Right cardiac atrium (tissue), 5 donors: ENCODE data around the gene CLDND1. TPM values are rescaled to one million over a fixed set of nuclear protein-coding genes. Genes with fewer than 3 reads are reported as not detected.

Experiments
- ATAC-seq, 2 donors: fragments of 200-7000 bp; cut with Tn5 transposase; one replicate each; pipeline versions ENCODE4 v1.8.0 to v1.9.1; 2020; ENCODE audit warnings: moderate library complexity in 2 of 2, mild to moderate bottlenecking in 1 of 2
- DNase-seq, 3 donors: peaks; one replicate each; pipeline ENCODE4 v3.0.0-alpha.2; 2020
- H3K27ac ChIP-seq: one replicate; pipeline ENCODE4 v1.5.1; 2013; ENCODE audit warnings: mild to moderate bottlenecking, low read length, control low read depth, moderate library complexity
- H3K27me3 ChIP-seq: one replicate; pipeline ENCODE4 v1.6.1; 2013; ENCODE audit not compliant: control insufficient read depth, insufficient read depth
- H3K4me1 ChIP-seq: one replicate; pipeline ENCODE4 v1.6.1; 2013; ENCODE audit warnings: low read length; ENCODE audit not compliant: control insufficient read depth, insufficient read depth
- H3K4me3 ChIP-seq: one replicate; pipeline ENCODE4 v1.5.1; 2013; ENCODE audit warnings: low read length, control low read depth
- H3K9me3 ChIP-seq: one replicate; pipeline ENCODE4 v1.6.1; 2013; ENCODE audit warnings: low read length; ENCODE audit not compliant: control insufficient read depth
- WGBS: extraction: QIAGEN DNeasy Blood & Tissue Kit; methylation state at CpG from one replicate; pipeline ENCODE4 v1.1.7; 2013; 5-methylcytosine and 5-hydroxymethylcytosine counted together
- intact Hi-C, 4 donors: fragments of 100-400 bp; cut with DNase I; formaldehyde crosslinking; loops; one replicate each; pipeline versions ENCODE4 v1.11.0 to v1.14.0; 2022 to 2023
- polyA plus RNA-seq: library from polyadenylated mRNA; stranded (reverse); fragments of 200-250 nt; gene quantifications from one replicate; pipeline ENCODE4 v1.2.3, GENCODE V29; 2013
- total RNA-seq, 4 donors: library from RNA; stranded (reverse); fragmentation: NEBNext Ultra II Directional; extraction: Animal tissue kit (Norgen Biotek cat#: 25700); gene quantifications; one replicate each; pipeline ENCODE4 v1.2.1, GENCODE V29; 2021
- donor health status: healthy with polysubstance abuse.
- donor health status: DM: no; HTN: yes; CAD: no.
- donor health status: DM: no; HTN: no; CAD: no.
- donor health status: DM: no; HTN: yes; CAD: no; lungs with severe emphysema.
- donor health status: DM: yes; HTN: yes; CAD: no.

The CLDND1 gene
- total and polyA plus RNA-seq, 5 donors: 64.0 to 103 (median 94.3) TPM

DNA sequence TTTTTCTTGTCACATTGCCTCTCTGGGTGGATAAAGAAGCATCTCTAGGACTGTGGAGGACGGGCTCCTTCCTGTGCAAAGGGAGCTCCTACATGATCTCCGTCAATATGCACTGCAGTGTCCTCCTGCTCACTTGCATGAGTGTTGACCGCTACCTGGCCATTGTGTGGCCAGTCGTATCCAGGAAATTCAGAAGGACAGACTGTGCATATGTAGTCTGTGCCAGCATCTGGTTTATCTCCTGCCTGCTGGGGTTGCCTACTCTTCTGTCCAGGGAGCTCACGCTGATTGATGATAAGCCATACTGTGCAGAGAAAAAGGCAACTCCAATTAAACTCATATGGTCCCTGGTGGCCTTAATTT lies 9.6 kb upstream of the CLDND1 start:
- Histone ChIP-seq H3K4me3 (no peak overlapping the region), H3K27ac (no peak overlapping the region), H3K4me1 (no peaks in the 10 kb centered on the region), H3K27me3 (no peaks in the 10 kb centered on the region), H3K9me3 (no peaks in the 10 kb centered on the region)
- intact Hi-C loops: no loop called here
- ATAC-seq: no peak
- 71% methylated on average over 5 of the region's 5 CpGs for WGBS
- no peak for DNase-seq

DNA sequence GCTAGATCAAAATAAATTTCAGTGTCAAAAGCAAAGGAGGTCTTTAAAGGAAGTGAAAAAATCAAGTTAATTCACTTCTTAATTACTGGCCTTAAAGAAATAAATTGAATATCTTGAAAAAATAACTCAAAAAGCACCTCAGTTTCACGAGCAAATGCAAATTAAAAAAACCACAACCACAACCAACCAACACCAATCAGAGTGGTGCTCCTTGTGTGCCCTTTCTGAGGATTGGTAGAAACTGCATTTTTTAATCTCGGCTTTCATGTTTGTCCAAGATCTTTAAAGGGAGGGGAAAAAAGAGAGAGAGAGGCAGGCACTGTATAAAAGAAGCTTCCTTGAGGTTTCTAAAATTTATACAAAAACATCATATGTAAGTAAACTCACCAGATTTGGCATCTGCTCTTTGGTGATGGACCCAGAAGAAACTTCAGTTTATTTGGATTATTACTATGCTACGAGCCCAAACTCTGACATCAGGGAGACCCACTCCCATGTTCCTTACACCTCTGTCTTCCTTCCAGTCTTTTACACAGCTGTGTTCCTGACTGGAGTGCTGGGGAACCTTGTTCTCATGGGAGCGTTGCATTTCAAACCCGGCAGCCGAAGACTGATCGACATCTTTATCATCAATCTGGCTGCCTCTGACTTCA lies 9.0 kb upstream of the CLDND1 start, which contains the start of gene GPR15:
Gene GPR15, plus strand, starts transcription at position 357 of the 653 bp plus-strand sequence. Its CDS starts 56 bp downstream, at position 413.
- H3K4me3 ChIP-seq: no peak within 1 kb of the TSS
- no peaks in the 10 kb centered on the region for H3K27me3 ChIP-seq
- WGBS: 72% methylated on average over 7 of the region's 7 CpGs
- H3K4me1 ChIP-seq: no peaks in the 10 kb centered on the region
- no peak within 1 kb of the TSS for H3K27ac ChIP-seq
- DNase-seq (no peak), ATAC-seq (no peak)
- no peaks in the 10 kb centered on the region for H3K9me3 ChIP-seq
- intact Hi-C loops: no loop called here

- DNase-seq (no peak), ATAC-seq (no peak)
- H3K27me3 ChIP-seq: no peaks in the 10 kb centered on the region
- no peaks in the 10 kb centered on the region for H3K9me3 ChIP-seq
- 86% methylated on average over 2 of the region's 2 CpGs for WGBS
- intact Hi-C loops: no loop called here
- no peak overlapping the region for H3K27ac ChIP-seq
- H3K4me3 ChIP-seq: no peak overlapping the region
- H3K4me1 ChIP-seq: no peaks in the 10 kb centered on the region
These were observed 8.0 kb upstream of the CLDND1 start for GRCh38 chr3:98530676-98531075.

DNA sequence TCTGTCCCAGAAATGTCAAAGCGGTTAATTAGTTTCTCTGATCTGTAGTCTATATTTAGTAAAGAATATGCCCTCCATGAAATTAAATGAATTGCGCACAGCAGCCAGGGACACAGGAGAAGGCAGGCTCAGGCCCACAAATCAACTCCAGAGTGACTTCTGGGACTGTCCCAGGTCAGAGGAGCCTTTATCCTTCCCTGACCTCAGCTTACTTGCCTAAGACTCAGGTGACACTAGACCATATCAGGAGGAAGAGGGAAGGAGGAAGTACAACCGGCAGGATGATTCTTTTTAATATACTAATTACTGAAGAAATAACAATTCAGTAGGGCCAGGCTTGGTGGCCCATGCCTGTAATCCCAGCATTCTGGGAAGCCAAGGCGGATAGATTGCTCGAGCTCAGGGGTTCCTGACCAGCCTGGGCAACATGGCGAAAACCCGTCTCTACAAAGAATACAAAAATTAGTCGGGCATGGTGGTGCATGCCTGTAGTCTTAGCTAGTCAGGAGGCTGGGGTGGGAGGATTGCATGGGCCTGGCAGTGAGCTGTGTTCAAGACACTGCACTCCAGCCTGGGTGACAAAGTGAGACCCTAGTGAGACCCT lies 7.3 kb upstream of the CLDND1 start:
- Histone ChIP-seq H3K4me3 (no peak overlapping the region), H3K9me3 (no peaks in the 10 kb centered on the region), H3K27me3 (no peaks in the 10 kb centered on the region), H3K4me1 (no peaks in the 10 kb centered on the region), H3K27ac (no peak overlapping the region)
- DNase-seq: no peak
- intact Hi-C loops: no loop called here
- ATAC-seq: no peak
- WGBS: 88% methylated on average over 8 of the region's 8 CpGs

- Histone ChIP-seq H3K4me1 (no peaks in the 10 kb centered on the region), H3K9me3 (no peaks in the 10 kb centered on the region), H3K27ac (no peak overlapping the region), H3K4me3 (no peak overlapping the region), H3K27me3 (no peaks in the 10 kb centered on the region)
- ATAC-seq (no peak), DNase-seq (no peak)
- intact Hi-C loops: no loop called here
- 55% methylated on average over 4 of the region's 4 CpGs for WGBS
These were observed 6.0 kb upstream of the CLDND1 start for GRCh38 chr3:98528474-98529346.

DNA sequence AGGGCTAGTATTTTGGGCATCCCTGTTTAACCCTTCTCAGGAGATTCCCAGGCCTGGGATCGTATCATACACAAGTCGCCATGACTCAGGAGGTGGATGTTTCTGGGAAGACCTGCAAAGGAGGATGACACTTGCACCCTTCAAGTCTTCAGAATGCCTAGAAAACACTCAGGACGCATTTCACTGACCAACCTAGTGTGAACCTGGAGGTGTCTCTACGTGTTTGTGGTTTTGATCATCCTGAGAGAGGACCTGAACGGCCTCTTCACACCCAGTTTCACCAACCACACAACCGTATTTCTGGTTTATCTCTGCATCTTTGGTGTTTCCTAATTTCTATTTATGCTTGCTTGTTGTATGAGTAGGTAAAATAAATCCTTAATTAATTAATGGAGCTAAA lies 2.8 kb upstream of the CLDND1 start:
- DNase-seq (no peak), ATAC-seq (no peak)
- intact Hi-C loops: no loop called here
- Histone ChIP-seq H3K4me1 (peaks cover 2% of the 10 kb centered on the region), H3K4me3 (no peak overlapping the region), H3K27ac (no peak overlapping the region), H3K27me3 (no peaks in the 10 kb centered on the region), H3K9me3 (no peaks in the 10 kb centered on the region)
- WGBS: 86% methylated on average over 6 of the region's 6 CpGs

GRCh38 chr3:98521897-98522543 lies 682 bp downstream of the CLDND1 start:
- Histone ChIP-seq H3K9me3 (no peaks in the 10 kb centered on the region), H3K27ac (peak overlapping the region; percentile 97), H3K27me3 (no peaks in the 10 kb centered on the region), H3K4me1 (peaks cover 6% of the 10 kb centered on the region), H3K4me3 (peak overlapping the region; percentile 81)
- peak; percentile 56 to 68 for ATAC-seq
- intact Hi-C loops: no loop called here
- under 1% methylated on average over 16 of the region's 16 CpGs for WGBS
- peak in 2 of 3 donors; percentile 24 to 53 for DNase-seq

DNA sequence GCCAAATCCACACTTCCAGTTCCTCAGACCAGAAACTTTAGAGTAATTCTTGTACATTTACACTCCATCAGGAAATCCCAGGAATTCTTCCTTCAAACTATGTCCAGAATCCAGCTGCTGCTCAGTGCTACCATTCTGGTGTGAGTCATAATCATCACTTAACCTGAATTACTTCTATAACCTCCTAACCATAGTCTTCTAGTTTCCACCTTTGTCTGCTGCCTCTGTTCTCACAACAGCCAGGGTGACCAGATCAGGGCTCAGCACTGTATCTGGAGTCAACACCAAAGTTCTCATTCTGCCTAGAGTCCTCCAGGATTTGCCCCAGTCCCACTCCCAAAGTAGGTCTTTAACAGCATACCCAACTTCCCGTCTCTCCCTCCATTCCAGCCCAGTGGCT lies 3.4 kb downstream of the CLDND1 start:
- DNase-seq: no peak
- no peaks in the 10 kb centered on the region for H3K9me3 ChIP-seq
- no peak for ATAC-seq
- H3K27me3 ChIP-seq: no peaks in the 10 kb centered on the region
- intact Hi-C loops: no loop called here
- 100% methylated on average over 1 of the region's 1 CpG for WGBS
- no peak overlapping the region for H3K4me3 ChIP-seq
- peaks cover 6% of the 10 kb centered on the region for H3K4me1 ChIP-seq
- H3K27ac ChIP-seq: no peak overlapping the region

- ATAC-seq: no peak
- peaks cover 6% of the 10 kb centered on the region for H3K4me1 ChIP-seq
- 96% methylated on average over 2 of the region's 2 CpGs for WGBS
- no peak for DNase-seq
- no peaks in the 10 kb centered on the region for H3K27me3 ChIP-seq
- intact Hi-C loops: no loop called here
- H3K27ac ChIP-seq: no peak overlapping the region
- H3K9me3 ChIP-seq: no peaks in the 10 kb centered on the region
- H3K4me3 ChIP-seq: no peak overlapping the region
These were observed 3.9 kb downstream of the CLDND1 start for GRCh38 chr3:98518816-98519215.

- Histone ChIP-seq H3K9me3 (no peaks in the 10 kb centered on the region), H3K27ac (no peak overlapping the region), H3K4me1 (peaks cover 4% of the 10 kb centered on the region), H3K27me3 (no peaks in the 10 kb centered on the region), H3K4me3 (no peak overlapping the region)
- 87% methylated on average over 1 of the region's 1 CpG for WGBS
- no peak for DNase-seq
- intact Hi-C loops: no loop called here
- ATAC-seq: no peak
These were observed 7.8 kb downstream of the CLDND1 start for GRCh38 chr3:98514948-98515347.

DNA sequence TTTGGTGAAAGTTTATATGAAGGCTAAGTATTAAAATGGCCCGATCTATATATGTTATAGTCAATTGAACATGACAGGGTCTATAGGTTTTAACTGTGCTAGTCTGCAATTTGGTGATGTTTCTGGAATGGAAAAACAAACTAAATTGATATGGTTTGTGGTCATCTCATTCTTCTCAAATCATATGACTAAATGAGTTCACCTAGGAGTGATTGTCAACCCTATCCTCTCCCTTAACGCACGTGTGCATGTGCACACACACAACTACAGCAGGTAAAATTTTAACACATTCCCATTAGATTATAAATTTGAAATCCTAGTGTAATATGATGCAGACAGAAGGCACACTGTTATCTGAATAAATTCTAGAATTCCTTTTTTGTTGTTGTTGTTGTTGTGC lies 9.0 kb downstream of the CLDND1 start:
- intact Hi-C loops: no loop called here
- WGBS: 98% methylated on average over 3 of the region's 3 CpGs
- Histone ChIP-seq H3K27ac (no peak overlapping the region), H3K27me3 (no peaks in the 10 kb centered on the region), H3K9me3 (no peaks in the 10 kb centered on the region), H3K4me1 (no peaks in the 10 kb centered on the region), H3K4me3 (no peak overlapping the region)
- ATAC-seq: no peak
- DNase-seq: no peak
